Right lobe of liver (tissue), 4 donors: ENCODE results near the gene APOM.

ENCODE experiments used
- CTCF ChIP-seq, 4 donors: fragments of 200-600 bp in 3 of 4; fragments of 450-650 bp in 1 of 4; IDR thresholded peaks; one replicate each; pipeline versions ENCODE4 v1.5.1 to v1.8.0; 2016 to 2022; ENCODE audit warnings: antibody characterized with exemption in 4 of 4, mild to moderate bottlenecking in 2 of 4
- POLR2A ChIP-seq: fragments of 450-650 bp; IDR thresholded peaks from one replicate; pipeline ENCODE4 v1.6.1; 2017; ENCODE audit warnings: antibody characterized with exemption, mild to moderate bottlenecking
- donor health status: DM: no; HTN: no; CAD: no.
- donor health status: DM: no; HTN: no; CAD: no.
- donor health status: DM: no; HTN: yes; CAD: no.

GRCh38 chr6:31701666-31702404, 46.1 kb downstream of the APOM start:
- TF ChIP-seq CTCF (IDR thresholded peaks at IDR 0.05) (no peak), POLR2A (no peak)
